Measurements from ENCODE around the gene TAF1A.

The TAF1A gene

DNA sequence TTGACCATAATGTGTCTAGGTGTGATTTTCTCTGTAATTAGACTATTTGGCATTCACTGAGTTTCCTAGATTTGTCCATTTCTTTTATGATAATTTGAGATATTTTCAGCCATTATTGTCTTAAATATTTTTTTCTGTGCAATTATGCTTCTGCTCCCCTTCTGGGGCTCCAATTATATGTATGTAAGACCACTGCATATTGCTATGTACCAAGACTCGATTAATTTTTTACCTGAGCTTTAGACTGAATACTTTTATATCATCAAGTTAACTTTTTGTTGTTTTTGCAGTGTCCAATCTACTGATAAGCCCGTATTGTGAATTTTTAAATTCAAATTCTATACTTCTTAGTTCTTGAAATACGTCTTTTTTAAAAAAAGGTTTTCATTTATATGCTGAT, 5.1 kb upstream of the TAF1A start:
- H3K27me3 ChIP-seq (ENCODE audit: insufficient read depth, low read depth) = no peaks in the 10 kb centered on the region
- H3K4me1 ChIP-seq (ENCODE audit: low read depth, poor library complexity, severe bottlenecking) = peaks cover 6% of the 10 kb centered on the region
- H3K36me3 ChIP-seq (ENCODE audit: insufficient read depth) = no peaks in the 10 kb centered on the region
- no peak overlapping the region for H3K9ac ChIP-seq
- no peaks in the 10 kb centered on the region for H4K20me1 ChIP-seq (ENCODE audit: insufficient read depth)
- H3K4me2 ChIP-seq = no peak overlapping the region
- no peaks in the 10 kb centered on the region for H3K79me2 ChIP-seq (ENCODE audit: insufficient read depth, low read depth)
- no peak for TF ChIP-seq CTCF (conservative IDR thresholded peaks at IDR 0.05; ENCODE audit: low read depth, low read length)
- no peak overlapping the region for H2AFZ ChIP-seq (ENCODE audit: low read depth)
- H3K4me3 ChIP-seq (IDR thresholded peaks at IDR 0.05; ENCODE audit: insufficient read depth, low read depth, low read length) = no peak overlapping the region
- H3K27ac ChIP-seq = no peak overlapping the region

GRCh38 chr1:222592171-222592570, 2.4 kb upstream of the TAF1A start:
- no peak overlapping the region for H2AFZ ChIP-seq (ENCODE audit: low read depth)
- H3K27ac ChIP-seq = no peak overlapping the region

DNA sequence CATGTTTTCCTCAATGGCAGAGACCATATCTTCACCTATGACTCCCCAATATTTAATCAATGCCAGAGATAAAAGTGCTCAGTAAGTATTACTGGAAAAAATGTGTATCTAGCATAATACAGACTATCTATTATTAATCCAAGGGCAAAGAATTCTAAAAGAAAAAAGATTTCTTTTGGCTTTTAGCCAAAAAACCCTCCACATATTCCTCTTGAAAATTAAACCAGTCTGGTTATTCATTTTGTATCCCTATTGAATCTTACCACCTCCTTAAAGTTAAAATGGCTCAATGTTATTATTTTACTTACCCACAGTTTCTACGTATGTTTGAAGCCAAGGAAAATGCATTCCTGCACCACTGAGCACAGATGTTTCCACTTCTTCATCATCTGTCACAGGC, 1.6 kb downstream of the TAF1A start:
- Histone ChIP-seq H3K9ac (no peak overlapping the region), H3K4me2 (no peak overlapping the region; the same call in 1 of the 2 replicates)

More at GRCh38 chr1:222592171-222592570, 2.4 kb upstream of the TAF1A start:
- no peaks in the 10 kb centered on the region for H3K36me3 ChIP-seq (ENCODE audit: insufficient read depth)
- H3K79me2 ChIP-seq (ENCODE audit: insufficient read depth, low read depth) = no peaks in the 10 kb centered on the region
- no peak for TF ChIP-seq CTCF (conservative IDR thresholded peaks at IDR 0.05; ENCODE audit: low read depth, low read length)
- no peak overlapping the region for H3K4me3 ChIP-seq (IDR thresholded peaks at IDR 0.05; ENCODE audit: insufficient read depth, low read depth, low read length)
- no peaks in the 10 kb centered on the region for H3K27me3 ChIP-seq (ENCODE audit: insufficient read depth, low read depth)
- no peak overlapping the region for H3K9ac ChIP-seq
- no peaks in the 10 kb centered on the region for H4K20me1 ChIP-seq (ENCODE audit: insufficient read depth)
- peaks cover 14% of the 10 kb centered on the region for H3K4me1 ChIP-seq (ENCODE audit: low read depth, poor library complexity, severe bottlenecking)
- no peak overlapping the region for H3K4me2 ChIP-seq

GRCh38 chr1:222586842-222587241, 2.9 kb downstream of the TAF1A start:
- Histone ChIP-seq H3K36me3 (ENCODE audit: insufficient read depth) (peaks cover 7% of the 10 kb centered on the region; the same call in 1 of the 2 replicates), H3K79me2 (ENCODE audit: insufficient read depth, low read depth) (no peaks in the 10 kb centered on the region), H3K4me3 (IDR thresholded peaks at IDR 0.05; ENCODE audit: insufficient read depth, low read depth, low read length) (no peak overlapping the region), H2AFZ (ENCODE audit: low read depth) (no peak overlapping the region), H3K4me1 (ENCODE audit: low read depth, poor library complexity, severe bottlenecking) (peaks cover 33% of the 10 kb centered on the region), H3K27ac (no peak overlapping the region), H3K4me2 (no peak overlapping the region), H3K27me3 (ENCODE audit: insufficient read depth, low read depth) (no peaks in the 10 kb centered on the region), H3K9ac (no peak overlapping the region), H4K20me1 (ENCODE audit: insufficient read depth) (no peaks in the 10 kb centered on the region)
- TF ChIP-seq CTCF (conservative IDR thresholded peaks at IDR 0.05; ENCODE audit: low read depth, low read length) = no peak

More for the DNA sequence above, 1.6 kb downstream of the TAF1A start:
- H4K20me1 ChIP-seq (ENCODE audit: insufficient read depth) = no peaks in the 10 kb centered on the region
- TF ChIP-seq CTCF (conservative IDR thresholded peaks at IDR 0.05; ENCODE audit: low read depth, low read length) = no peak
- no peak overlapping the region for H3K27ac ChIP-seq
- H3K79me2 ChIP-seq (ENCODE audit: insufficient read depth, low read depth) = no peaks in the 10 kb centered on the region
- no peaks in the 10 kb centered on the region; the same call in 1 of the 2 replicates for H3K36me3 ChIP-seq (ENCODE audit: insufficient read depth)
- peaks cover 26% of the 10 kb centered on the region for H3K4me1 ChIP-seq (ENCODE audit: low read depth, poor library complexity, severe bottlenecking)
- H3K27me3 ChIP-seq (ENCODE audit: insufficient read depth, low read depth) = no peaks in the 10 kb centered on the region
- H3K4me3 ChIP-seq (IDR thresholded peaks at IDR 0.05; ENCODE audit: insufficient read depth, low read depth, low read length) = no peak overlapping the region
- H2AFZ ChIP-seq (ENCODE audit: low read depth) = no peak overlapping the region

Data from KMS-11 (cell line).